ENCODE data around the gene PGD.

The PGD gene

GRCh38 chr1:10438677-10439163 is 39.9 kb downstream of the PGD start:
- TF ChIP-seq, protein P1, sequence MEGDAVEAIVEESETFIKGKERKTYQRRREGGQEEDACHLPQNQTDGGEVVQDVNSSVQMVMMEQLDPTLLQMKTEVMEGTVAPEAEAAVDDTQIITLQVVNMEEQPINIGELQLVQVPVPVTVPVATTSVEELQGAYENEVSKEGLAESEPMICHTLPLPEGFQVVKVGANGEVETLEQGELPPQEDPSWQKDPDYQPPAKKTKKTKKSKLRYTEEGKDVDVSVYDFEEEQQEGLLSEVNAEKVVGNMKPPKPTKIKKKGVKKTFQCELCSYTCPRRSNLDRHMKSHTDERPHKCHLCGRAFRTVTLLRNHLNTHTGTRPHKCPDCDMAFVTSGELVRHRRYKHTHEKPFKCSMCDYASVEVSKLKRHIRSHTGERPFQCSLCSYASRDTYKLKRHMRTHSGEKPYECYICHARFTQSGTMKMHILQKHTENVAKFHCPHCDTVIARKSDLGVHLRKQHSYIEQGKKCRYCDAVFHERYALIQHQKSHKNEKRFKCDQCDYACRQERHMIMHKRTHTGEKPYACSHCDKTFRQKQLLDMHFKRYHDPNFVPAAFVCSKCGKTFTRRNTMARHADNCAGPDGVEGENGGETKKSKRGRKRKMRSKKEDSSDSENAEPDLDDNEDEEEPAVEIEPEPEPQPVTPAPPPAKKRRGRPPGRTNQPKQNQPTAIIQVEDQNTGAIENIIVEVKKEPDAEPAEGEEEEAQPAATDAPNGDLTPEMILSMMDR (IDR thresholded peaks at IDR 0.05; ENCODE audit: low read depth, low read length) = no peak
- no peak overlapping the region for H3K4me3 ChIP-seq (ENCODE audit: low read depth, low read length)

GRCh38 chr1:10440305-10440704 is 41.4 kb downstream of the PGD start:
- TF ChIP-seq, protein P1 (IDR thresholded peaks at IDR 0.05; ENCODE audit: low read depth, low read length) = no peak
- no peak overlapping the region for H3K4me3 ChIP-seq (ENCODE audit: low read depth, low read length)

DNA sequence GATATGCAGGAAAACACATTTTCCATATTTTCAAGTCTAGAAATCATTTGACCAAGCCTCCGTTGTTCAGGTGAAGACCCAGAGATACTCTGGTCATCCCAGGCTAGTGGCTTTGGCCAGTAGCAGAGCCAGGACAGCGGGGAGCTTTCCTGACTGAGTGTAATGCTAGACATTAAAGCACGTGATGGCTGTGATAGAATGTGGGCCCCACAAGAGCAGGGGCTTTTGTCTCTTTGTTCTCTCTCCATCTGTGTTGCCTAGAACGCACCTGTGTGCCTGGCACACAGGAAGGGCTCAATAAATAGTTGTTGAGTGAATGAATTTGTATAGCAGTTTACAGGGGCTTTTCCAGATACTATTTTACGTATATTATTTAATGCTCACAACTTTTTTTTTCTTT is 41.9 kb downstream of the PGD start:
- H3K4me3 ChIP-seq (ENCODE audit: low read depth, low read length) = no peak overlapping the region
- TF ChIP-seq, protein P1 (IDR thresholded peaks at IDR 0.05; ENCODE audit: low read depth, low read length) = no peak

GRCh38 chr1:10444248-10444647 is 45.4 kb downstream of the PGD start:
- no peak overlapping the region for H3K4me3 ChIP-seq (ENCODE audit: low read depth, low read length)
- TF ChIP-seq, protein P1 (IDR thresholded peaks at IDR 0.05; ENCODE audit: low read depth, low read length) = no peak

GRCh38 chr1:10444795-10445397 is 46.0 kb downstream of the PGD start:
- H3K4me3 ChIP-seq (ENCODE audit: low read depth, low read length) = no peak overlapping the region
- TF ChIP-seq, protein P1 (IDR thresholded peaks at IDR 0.05; ENCODE audit: low read depth, low read length) = no peak

- TF ChIP-seq, protein P1 (IDR thresholded peaks at IDR 0.05; ENCODE audit: low read depth, low read length) = no peak
- H3K4me3 ChIP-seq (ENCODE audit: low read depth, low read length) = no peak overlapping the region
These were observed 48.0 kb downstream of the PGD start for GRCh38 chr1:10446790-10447422.

DNA sequence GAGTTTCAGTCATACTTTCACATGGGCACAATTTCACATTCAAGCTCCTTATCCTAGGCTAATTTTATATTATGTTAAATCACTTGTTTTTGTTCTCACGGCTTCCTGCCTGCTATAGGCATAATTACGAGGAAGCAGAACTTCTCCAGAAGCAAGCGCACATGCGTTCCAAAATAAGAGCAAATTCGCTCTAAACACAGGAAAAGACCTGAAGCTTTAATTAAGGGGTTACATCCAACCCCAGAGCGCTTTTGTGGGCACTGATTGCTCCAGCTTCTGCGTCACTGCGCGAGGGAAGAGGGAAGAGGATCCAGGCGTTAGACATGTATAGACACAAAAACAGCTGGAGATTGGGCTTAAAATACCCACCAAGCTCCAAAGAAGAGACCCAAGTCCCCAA is 50.9 kb downstream of the PGD start, which contains the start of gene CORT:
Gene CORT, plus strand, starts transcription at position 281 of the 400 bp plus-strand sequence. CDS start 193 bp downstream, outside the sequence.
- TF ChIP-seq, protein P1 (IDR thresholded peaks at IDR 0.05; ENCODE audit: low read depth, low read length) = no peak

More for the DNA sequence above, 50.9 kb downstream of the PGD start, which contains the start of gene CORT:
- no peak within 1 kb of the TSS for H3K4me3 ChIP-seq (ENCODE audit: low read depth, low read length)

Measured in WI38 (cell line).